ENCODE results near the gene MUC6.
A peak's percentile ranks its signal among the peaks of the same experiment; 100 is the strongest.

The MUC6 gene

GRCh38 chr11:1050581-1051355 lies 14.2 kb upstream of the MUC6 start:
- peak; percentile 64 for DNase-seq (ENCODE audit: low read depth)

- no peak for DNase-seq (ENCODE audit: low read depth)
Measured at GRCh38 chr11:1049911-1050580, 13.5 kb upstream of the MUC6 start.

GRCh38 chr11:1049431-1049891 lies 12.9 kb upstream of the MUC6 start:
- no peak for DNase-seq (ENCODE audit: low read depth)

- DNase-seq (ENCODE audit: low read depth) = no peak
Measured at GRCh38 chr11:1049071-1049405, 12.5 kb upstream of the MUC6 start.

GRCh38 chr11:1048375-1049070 lies 12.0 kb upstream of the MUC6 start:
- no peak for DNase-seq (ENCODE audit: low read depth)

GRCh38 chr11:1047595-1048156 lies 11.2 kb upstream of the MUC6 start:
- no peak for DNase-seq (ENCODE audit: low read depth)

GRCh38 chr11:1044160-1044559 lies 7.6 kb upstream of the MUC6 start:
- no peak for DNase-seq (ENCODE audit: low read depth)

GRCh38 chr11:1043563-1044096 lies 7.1 kb upstream of the MUC6 start:
- DNase-seq (ENCODE audit: low read depth) = no peak

GRCh38 chr11:1042626-1043562 lies 6.4 kb upstream of the MUC6 start:
- no peak for DNase-seq (ENCODE audit: low read depth)

- DNase-seq (ENCODE audit: low read depth) = no peak
Measured at GRCh38 chr11:1041936-1042608, 5.6 kb upstream of the MUC6 start.

- no peak for DNase-seq (ENCODE audit: low read depth)
Measured at GRCh38 chr11:1041471-1041870, 5.0 kb upstream of the MUC6 start.

GRCh38 chr11:1041149-1041467 lies 4.6 kb upstream of the MUC6 start:
- DNase-seq (ENCODE audit: low read depth) = no peak

- DNase-seq (ENCODE audit: low read depth) = no peak
Measured at GRCh38 chr11:1040428-1041148, 4.1 kb upstream of the MUC6 start.

- no peak for DNase-seq (ENCODE audit: low read depth)
Measured at GRCh38 chr11:1039481-1040427, 3.2 kb upstream of the MUC6 start.

GRCh38 chr11:1038921-1039320 lies 2.4 kb upstream of the MUC6 start:
- no peak for DNase-seq (ENCODE audit: low read depth)

GRCh38 chr11:1038361-1038760 lies 1.8 kb upstream of the MUC6 start:
- DNase-seq (ENCODE audit: low read depth) = no peak

GRCh38 chr11:1037506-1038055 lies 1.1 kb upstream of the MUC6 start:
- no peak for DNase-seq (ENCODE audit: low read depth)

GRCh38 chr11:1036931-1037330 lies 413 bp upstream of the MUC6 start:
- no peak for DNase-seq (ENCODE audit: low read depth)

Data from EH (cell line).